ENCODE results near the gene ADGRL3.
"Not testable (repeated sequence)": the region's sequence is repeated elsewhere in the genome, so short reads cannot be mapped to it uniquely, and the experiment has no call there.

Gene ADGRL3

GRCh38 chr4:61665649-61666048 is 465.5 kb downstream of the ADGRL3 start:
- DNase-seq = no peak

- DNase-seq = no peak
Measured at GRCh38 chr4:61666244-61666643, 466.1 kb downstream of the ADGRL3 start.

DNA sequence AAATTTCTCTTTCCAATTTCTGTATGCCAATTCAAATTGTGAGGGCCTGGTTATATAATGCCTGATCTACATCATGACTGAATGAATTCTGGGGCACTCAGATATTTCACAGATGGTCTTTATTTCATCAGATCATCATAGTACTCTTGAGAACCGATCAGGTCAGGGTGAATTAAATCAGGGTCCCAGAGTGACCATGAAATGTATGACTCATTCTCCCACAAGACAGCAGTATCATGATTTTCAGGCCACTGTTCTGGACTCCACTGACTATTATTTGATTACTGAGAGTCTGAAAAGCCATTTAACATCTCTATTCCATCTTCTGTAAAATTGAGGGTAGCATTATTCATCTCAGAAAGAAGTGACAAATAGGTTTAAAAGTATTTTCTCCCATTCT is 471.5 kb downstream of the ADGRL3 start:
- DNase-seq = no peak

DNA sequence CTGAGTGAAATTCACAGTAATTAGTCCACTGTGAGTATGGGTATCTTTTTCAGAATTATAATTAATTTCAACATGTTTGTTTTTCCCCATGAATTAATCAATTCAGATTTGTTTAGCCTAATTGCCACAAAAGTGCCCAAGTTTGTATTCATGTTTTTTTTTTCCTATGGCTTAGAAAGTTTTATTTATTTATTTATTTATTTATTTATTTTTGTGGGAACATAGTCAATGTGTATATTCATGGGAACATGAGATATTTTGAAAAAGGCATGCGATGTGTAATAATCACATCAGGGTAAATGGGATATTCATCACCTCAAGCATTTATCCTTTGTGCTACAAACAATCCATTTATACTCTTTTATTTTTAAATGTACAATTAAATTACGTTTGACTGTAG is 475.3 kb downstream of the ADGRL3 start:
- no peak for DNase-seq

DNA sequence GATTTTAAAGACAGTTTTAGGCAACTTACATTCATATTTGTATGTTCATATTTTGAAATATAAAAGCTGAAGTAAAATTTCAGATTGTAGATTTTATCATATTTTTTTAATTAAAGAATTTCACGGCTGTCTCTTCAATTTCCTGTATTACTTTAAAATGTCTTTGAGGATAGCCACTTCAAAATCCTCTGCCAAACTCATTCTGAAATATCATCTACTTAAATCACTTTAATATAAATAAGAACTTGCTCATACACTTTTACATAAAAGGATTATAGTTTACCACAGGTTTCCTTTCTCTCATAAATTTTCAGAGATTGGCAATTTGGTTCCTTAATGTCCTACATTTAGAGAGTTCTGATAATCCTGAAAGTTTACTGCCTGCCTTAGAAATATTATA is 478.2 kb downstream of the ADGRL3 start:
- no peak for DNase-seq

DNA sequence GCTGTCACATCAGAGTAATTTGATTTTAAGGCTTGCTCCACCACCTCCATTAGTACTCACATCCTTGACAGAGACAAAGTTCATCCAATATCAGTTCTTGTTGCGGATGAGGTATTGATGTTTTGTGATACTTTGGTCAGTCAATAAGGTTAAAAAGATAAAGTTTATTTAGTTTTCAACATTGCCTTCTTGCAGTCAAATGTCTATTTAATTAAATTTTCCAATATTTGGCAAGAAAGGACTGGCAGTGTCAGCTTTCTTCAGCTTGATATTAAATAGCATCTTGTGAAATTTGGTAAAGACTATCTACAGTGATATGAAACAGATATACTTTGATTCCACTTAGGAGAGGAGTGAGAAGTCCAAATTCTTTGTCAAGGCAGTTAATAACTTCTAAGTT is 493.4 kb downstream of the ADGRL3 start:
- DNase-seq = no peak

GRCh38 chr4:61714387-61714911 is 514.3 kb downstream of the ADGRL3 start:
- no peak for DNase-seq

DNA sequence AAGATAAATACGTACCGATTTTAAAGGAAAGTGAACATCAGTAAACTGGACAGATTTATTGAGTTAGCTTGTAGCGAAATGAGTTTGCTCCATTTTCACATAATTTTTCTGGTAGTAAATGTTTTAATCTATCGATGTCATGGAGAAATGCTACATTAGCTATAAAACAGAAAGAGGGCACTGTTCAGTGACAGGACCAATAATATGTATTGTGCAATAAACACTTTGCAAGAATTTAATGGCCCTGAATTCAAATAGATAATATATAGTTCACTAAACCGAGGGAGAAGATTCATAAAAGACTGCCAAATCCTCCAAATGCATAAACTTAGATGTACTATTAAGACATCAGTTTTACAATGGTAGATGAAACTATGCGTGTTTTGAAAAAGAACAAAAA is 516.3 kb downstream of the ADGRL3 start:
- no peak for DNase-seq

DNA sequence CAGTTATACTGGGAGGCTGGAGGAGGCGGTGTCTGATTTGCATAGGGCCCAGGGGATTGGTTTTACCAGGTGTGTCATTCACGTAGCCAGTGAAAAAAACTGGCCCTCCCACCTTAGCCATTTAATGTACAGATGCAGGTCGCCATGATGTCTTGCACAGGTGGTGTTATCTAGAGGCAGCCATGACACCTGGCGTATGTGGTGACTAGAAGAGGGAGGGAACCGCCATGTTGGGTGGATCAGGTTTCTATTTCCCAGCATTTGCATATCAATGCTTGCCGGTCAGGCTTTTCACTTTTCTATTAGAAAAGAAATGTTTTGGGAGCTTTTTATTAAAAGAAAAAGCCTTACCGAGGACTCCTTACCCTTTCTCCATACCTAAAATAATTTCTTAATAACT is 523.4 kb downstream of the ADGRL3 start:
- DNase-seq = no peak

DNA sequence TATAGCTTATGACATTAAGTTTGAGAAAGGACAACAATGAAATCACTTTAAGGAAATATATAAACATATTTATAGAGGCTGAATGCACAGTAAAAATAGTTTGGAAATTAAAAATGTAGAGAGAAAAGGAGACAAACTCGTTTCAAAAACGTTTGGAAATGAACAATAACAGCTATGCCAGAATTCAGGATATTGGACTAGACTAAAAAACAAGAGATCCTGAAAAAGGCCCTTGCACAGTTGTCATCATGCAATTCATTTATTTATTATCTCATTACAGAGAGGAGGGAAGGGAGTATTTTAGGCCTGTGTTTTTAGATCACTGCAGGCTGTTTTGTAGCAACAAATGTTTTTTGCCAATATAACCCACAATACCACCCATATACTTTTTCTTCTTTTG is 527.2 kb downstream of the ADGRL3 start:
- DNase-seq = no peak

DNA sequence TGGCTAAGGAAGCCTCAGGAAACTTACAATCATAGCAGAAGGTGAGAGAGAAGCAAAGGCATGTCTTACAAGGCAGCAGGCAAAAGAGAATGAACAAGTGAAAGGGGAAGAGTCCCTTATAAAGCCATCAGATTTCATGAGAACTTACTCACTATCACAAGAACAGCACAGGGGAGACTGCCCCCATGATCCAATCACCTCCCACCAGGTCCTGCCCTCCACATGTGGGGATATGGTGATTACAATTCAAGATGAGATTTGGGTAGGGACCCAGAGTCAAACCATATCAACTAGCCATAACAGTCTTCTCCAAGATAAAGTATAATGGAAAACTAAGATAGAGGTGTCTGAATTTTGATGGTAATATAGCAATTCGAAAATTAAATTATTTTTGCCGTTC is 534.3 kb downstream of the ADGRL3 start:
- no peak for DNase-seq

- no peak for DNase-seq
Measured at GRCh38 chr4:61739887-61740286, 539.8 kb downstream of the ADGRL3 start.

DNA sequence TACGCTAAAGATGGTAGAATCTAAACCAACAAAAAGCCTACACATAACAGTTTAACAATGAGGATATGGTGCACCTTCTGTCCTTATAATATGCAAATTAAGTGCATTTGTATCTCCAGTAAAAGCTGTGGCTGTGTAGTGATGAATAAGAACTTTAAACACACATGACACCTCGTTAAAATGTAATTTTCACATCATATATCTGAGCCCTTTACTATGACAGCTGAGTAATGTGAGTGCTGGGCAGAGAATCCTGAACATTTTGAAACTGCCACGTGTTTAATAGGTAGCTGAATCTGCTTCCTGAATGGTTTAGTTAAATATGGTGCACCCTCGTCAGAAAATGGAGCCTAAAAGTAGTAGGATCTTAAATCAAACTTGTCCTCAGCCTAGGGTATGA is 540.8 kb downstream of the ADGRL3 start:
- no peak for DNase-seq

GRCh38 chr4:61741327-61742096 is 541.4 kb downstream of the ADGRL3 start:
- no peak for DNase-seq

DNA sequence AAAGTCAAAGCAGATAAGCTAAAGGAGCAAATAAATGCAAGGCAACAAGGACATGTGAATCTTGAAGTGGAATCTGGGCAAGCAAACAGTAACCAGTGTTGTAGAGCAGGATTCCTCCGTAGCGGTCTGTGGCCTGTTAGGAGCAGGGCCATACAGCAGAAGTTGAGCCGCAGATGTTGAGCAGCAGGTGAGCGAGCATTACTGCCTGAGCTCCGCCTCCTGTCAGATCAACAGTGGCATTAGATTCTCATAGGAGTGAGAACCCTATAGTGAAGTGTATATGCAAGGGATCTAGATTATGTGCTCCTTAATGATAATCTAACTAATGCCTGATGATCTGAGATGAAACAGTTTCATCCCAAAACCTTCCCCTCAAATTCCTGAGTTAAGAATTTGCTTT is 550.7 kb downstream of the ADGRL3 start:
- DNase-seq = no peak

- no peak for DNase-seq
Measured at GRCh38 chr4:61752617-61753016, 552.5 kb downstream of the ADGRL3 start.

GRCh38 chr4:61753739-61754138 is 553.6 kb downstream of the ADGRL3 start:
- no peak for DNase-seq

- not testable (repeated sequence) for DNase-seq
Measured at GRCh38 chr4:61756937-61757336, 556.8 kb downstream of the ADGRL3 start.

GRCh38 chr4:61757983-61758382 is 557.9 kb downstream of the ADGRL3 start:
- not testable (repeated sequence) for DNase-seq

GRCh38 chr4:61758596-61758995 is 558.5 kb downstream of the ADGRL3 start:
- not testable (repeated sequence) for DNase-seq

GRCh38 chr4:61759245-61759644 is 559.1 kb downstream of the ADGRL3 start:
- DNase-seq = not testable (repeated sequence)

DNA sequence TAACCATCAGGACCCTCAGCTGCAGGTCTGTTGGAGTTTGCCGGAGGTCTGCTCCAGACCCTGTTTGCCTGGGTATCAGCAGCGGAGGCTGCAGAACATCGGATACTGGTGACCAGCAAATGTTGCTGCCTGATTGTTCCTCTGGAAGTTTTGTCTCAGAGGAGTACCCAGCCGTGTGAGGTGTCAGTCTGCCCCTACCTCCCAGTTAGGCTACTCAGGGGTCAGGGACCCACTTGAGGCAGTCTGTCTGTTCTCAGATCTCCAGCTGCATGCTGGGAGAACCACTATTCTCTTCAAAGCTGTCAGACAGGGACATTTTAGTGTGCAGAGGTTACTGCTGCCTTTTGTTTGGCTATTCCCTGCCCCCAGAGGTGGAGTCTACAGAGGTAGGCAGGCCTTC is 559.8 kb downstream of the ADGRL3 start:
- not testable (repeated sequence) for DNase-seq

- no peak for DNase-seq
Measured at GRCh38 chr4:61760820-61761219, 560.7 kb downstream of the ADGRL3 start.

DNA sequence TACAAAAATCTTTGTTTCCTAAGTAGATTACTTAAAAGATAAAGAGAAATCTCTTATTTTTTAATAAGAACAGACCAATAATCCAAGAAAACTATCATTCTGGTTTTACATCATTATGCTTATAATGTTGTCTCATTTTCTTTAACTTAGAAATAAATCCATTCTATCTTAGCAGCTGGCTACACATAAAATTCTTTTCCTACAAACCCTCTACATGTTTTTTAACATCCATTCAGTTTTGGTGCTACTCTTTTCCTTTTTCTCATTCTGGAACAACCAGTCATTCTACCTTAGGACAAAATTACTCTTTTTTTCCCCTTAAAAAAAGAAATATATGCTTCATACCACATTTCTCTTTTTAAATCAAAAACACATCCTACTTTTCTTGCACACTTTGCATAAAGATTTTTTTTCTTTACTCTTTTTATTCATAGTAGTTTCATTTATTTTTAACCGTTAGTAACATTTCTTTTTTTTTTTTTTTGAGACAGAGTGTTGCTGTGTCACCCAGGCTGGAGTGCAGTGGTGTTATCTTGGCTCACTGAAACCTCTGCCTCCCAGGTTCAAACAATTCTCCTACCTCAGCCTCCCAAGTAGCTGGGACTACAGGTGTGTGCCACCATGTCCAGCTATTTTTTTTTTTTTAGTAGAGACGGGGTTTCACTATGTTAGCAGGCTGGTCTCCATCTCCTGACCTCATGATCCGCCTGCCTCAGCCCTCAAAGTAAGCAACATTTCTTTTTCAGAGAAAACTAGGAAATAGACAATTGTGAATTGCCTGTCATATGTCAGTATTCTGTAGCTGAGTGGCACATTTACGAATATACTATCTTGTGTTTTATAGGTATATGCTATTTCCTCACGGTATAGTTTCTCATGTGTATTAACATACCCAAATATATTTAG is 562.8 kb downstream of the ADGRL3 start:
- DNase-seq = no peak
